Tibial artery (tissue), 4 donors: ENCODE data around the gene GTSF1L.

Experiments used
- DNase-seq, 2 donors: peaks; one replicate each; pipeline ENCODE4 v3.0.0-alpha.2; 2019
- H3K27ac ChIP-seq, 2 donors: fragments of 200-600 bp; sonication (generic) in 1 of 2; 1 replicate in 1 of 2; 2 replicates in 1 of 2; pipeline ENCODE4 v1.5.1; 2018 to 2019; ENCODE audit warnings: mild to moderate bottlenecking in 1 of 2
- H3K27me3 ChIP-seq, 2 donors: fragments of 200-600 bp; sonication (generic) in 1 of 2; one replicate each; pipeline versions ENCODE4 v1.5.1 to v1.6.0; 2016 to 2019
- H3K36me3 ChIP-seq, 3 donors: fragments of 200-600 bp; sonication (generic) in 2 of 3; one replicate each; pipeline ENCODE4 v1.5.1; 2016 to 2019; ENCODE audit warnings: mild to moderate bottlenecking in 2 of 3
- H3K4me1 ChIP-seq, 4 donors: fragments of 200-600 bp; sonication (generic) in 2 of 4; 1 replicate in 3 of 4; 2 replicates in 1 of 4; pipeline ENCODE4 v1.5.1; 2016 to 2019
- H3K4me3 ChIP-seq, 2 donors: fragments of 200-600 bp; sonication (generic) in 1 of 2; 1 replicate in 1 of 2; 2 replicates in 1 of 2; pipeline ENCODE4 v1.5.1; 2018 to 2019; ENCODE audit warnings: mild to moderate bottlenecking in 2 of 2
- H3K9me3 ChIP-seq, 3 donors: fragments of 200-600 bp; sonication (generic) in 1 of 3; one replicate each; pipeline ENCODE4 v1.5.1; 2016 to 2019
- intact Hi-C: fragments of 100-400 bp; cut with DNase I; formaldehyde crosslinking; loops from one replicate; pipeline ENCODE4 v1.15.0; 2023; ENCODE audit warnings: low total_unique reads
- TF ChIP-seq, protein P1 (sequence below), 2 experiments: fragments of 200-600 bp in 1 of 2; fragments of 450-650 bp in 1 of 2; IDR thresholded peaks; one replicate each; pipeline ENCODE4 v1.5.1; 2017 to 2019; ENCODE audit warnings: antibody characterized with exemption in 2 of 2, mild to moderate bottlenecking in 1 of 2, moderate library complexity in 1 of 2

The GTSF1L gene

DNA sequence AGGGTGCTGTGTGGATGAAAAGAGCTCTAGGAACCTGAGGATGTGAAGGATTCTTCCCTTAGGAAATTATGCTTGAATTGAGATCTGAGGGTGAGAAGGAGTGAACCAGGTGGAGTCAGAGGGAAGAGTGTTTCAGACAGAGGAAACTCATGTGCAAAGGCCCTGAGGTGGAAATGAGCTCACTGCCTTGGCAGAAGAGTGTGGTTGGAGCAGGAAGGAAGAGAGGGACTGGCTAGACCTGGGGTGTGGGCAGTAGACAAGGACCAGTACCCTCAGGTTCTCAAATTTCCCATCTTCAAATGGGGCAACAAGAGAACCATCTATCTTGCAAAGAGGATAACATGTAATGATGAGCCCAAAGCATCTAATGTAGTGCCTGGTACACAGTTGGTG, 24.0 kb upstream of the GTSF1L start:
- TF ChIP-seq, protein P1, sequence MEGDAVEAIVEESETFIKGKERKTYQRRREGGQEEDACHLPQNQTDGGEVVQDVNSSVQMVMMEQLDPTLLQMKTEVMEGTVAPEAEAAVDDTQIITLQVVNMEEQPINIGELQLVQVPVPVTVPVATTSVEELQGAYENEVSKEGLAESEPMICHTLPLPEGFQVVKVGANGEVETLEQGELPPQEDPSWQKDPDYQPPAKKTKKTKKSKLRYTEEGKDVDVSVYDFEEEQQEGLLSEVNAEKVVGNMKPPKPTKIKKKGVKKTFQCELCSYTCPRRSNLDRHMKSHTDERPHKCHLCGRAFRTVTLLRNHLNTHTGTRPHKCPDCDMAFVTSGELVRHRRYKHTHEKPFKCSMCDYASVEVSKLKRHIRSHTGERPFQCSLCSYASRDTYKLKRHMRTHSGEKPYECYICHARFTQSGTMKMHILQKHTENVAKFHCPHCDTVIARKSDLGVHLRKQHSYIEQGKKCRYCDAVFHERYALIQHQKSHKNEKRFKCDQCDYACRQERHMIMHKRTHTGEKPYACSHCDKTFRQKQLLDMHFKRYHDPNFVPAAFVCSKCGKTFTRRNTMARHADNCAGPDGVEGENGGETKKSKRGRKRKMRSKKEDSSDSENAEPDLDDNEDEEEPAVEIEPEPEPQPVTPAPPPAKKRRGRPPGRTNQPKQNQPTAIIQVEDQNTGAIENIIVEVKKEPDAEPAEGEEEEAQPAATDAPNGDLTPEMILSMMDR (IDR thresholded peaks at IDR 0.05), result no peak
- Histone ChIP-seq H3K27ac (no peak overlapping the region), H3K9me3 (no peaks in the 10 kb centered on the region), H3K4me1 (peaks cover 0 to 5% (median 0%) of the 10 kb centered on the region in 4 donors), H3K27me3 (peaks cover 0 to 36% of the 10 kb centered on the region in 2 donors), H3K36me3 (no peaks in the 10 kb centered on the region), H3K4me3 (no peak overlapping the region)
- intact Hi-C loops, result loop anchor here (1.0 kb wide), 1 partner anchor 331 kb away; no protein-coding TSS in a partner anchor
- no peak for DNase-seq

DNA sequence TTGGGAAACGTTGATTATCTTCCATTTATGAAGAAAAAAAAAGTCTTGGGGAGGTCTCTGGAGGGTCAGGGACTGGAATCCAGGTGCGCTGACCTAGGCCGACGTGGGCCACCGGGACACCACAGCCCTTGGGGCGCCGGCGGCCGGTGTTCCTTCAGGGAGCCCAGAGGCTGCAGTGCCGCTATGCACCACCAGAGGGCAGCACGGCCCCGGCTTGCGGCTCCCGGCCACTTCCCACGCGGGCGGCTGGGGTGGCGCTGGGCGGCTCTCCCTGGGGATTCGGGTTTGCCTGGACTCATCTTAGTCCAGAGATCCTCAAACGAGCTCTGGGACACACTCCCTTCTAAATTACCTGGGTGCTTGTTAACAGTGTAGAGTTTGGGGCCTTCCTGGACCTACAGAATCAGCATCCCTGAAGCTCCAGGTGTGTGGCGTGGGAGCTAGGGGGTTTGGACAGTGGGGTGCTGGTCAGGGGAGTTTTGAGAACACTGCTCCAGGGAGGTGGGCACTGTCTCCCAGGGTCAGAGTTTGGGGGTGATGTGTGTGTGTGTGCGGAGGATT, 23.0 kb upstream of the GTSF1L start:
- Histone ChIP-seq H3K4me3 (no peak overlapping the region), H3K36me3 (no peaks in the 10 kb centered on the region), H3K27ac (no peak overlapping the region), H3K9me3 (no peaks in the 10 kb centered on the region), H3K27me3 (peaks cover 0 to 41% of the 10 kb centered on the region in 2 donors), H3K4me1 (peaks cover 0 to 5% (median 0%) of the 10 kb centered on the region in 4 donors)
- TF ChIP-seq, protein P1 (IDR thresholded peaks at IDR 0.05), result peak; percentile 90 to 98
- intact Hi-C loops, result loop anchor here (1.0 kb wide), 1 partner anchor 331 kb away; no protein-coding TSS in a partner anchor
- peak; percentile 51 to 73 for DNase-seq

DNA sequence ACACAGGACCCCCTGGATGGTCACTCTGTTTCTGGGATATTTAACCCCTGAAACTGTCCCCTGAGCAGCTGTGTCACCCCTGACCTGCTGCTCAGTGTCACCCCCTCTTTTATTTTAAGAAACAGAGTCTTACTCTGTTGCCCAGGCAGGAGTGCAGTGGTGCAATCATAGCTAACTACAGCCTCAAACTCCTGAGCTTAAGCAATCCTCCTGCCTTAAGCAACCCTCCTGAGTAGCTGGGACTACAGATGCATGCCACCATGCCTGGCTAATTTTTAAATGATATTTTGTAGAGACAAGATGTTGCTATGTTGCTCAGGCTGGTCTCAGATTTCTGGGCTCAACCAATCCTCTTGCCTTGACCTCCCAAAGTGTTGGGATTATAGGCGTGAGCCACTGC, 21.5 kb upstream of the GTSF1L start:
- no peak overlapping the region for H3K4me3 ChIP-seq
- peaks cover 0 to 57% of the 10 kb centered on the region in 2 donors for H3K27me3 ChIP-seq
- TF ChIP-seq, protein P1 (IDR thresholded peaks at IDR 0.05), result no peak
- H3K27ac ChIP-seq, result no peak overlapping the region
- no peaks in the 10 kb centered on the region for H3K36me3 ChIP-seq
- H3K4me1 ChIP-seq, result peaks cover 0 to 5% (median 0%) of the 10 kb centered on the region in 4 donors
- DNase-seq, result no peak
- intact Hi-C loops, result no loop called here
- no peaks in the 10 kb centered on the region for H3K9me3 ChIP-seq

DNA sequence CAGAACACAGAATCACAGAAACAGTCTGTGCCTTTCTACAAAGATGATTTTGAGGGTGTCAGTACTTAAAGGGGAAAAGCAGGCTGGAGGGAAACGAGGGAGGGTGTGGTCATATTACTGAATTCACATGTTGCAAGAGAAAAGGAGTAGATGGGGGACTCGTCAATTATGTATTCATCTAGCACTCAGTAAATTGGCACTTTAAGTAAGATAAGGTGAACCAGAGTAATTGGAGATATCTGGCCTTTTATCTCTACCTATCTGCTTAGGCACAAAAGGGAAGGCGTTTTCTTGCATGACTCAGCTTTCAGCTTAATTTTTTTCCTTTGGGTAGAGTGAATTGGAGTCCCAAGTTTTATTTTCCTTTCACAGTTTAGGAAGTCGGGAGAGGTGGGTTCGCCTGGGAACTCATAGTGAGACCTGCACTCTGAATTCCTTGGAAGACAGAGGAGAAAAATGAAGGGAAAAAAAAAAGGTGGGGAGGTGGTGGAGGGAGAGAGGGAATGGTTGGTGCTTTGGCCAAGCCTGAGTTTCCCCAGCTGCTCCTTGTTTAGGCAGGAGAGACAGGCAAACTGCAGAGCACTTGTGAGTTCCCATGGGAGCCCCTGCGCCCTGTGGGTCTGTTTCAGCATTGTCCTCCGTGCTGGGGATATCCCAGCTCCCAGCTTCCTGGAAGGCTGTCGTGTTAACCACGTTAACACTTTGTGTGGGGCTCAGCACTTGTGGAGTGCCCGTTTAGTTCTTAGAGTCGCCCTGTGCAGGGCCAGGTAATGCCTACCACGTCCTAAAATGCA, 19.7 kb upstream of the GTSF1L start:
- DNase-seq, result no peak
- H3K27me3 ChIP-seq, result peaks cover 0 to 62% of the 10 kb centered on the region in 2 donors
- TF ChIP-seq, protein P1 (IDR thresholded peaks at IDR 0.05), result no peak
- intact Hi-C loops, result no loop called here
- no peak overlapping the region for H3K4me3 ChIP-seq
- H3K4me1 ChIP-seq, result peaks cover 0 to 5% (median 0%) of the 10 kb centered on the region in 4 donors
- no peak overlapping the region for H3K27ac ChIP-seq
- no peaks in the 10 kb centered on the region for H3K9me3 ChIP-seq
- no peaks in the 10 kb centered on the region for H3K36me3 ChIP-seq

DNA sequence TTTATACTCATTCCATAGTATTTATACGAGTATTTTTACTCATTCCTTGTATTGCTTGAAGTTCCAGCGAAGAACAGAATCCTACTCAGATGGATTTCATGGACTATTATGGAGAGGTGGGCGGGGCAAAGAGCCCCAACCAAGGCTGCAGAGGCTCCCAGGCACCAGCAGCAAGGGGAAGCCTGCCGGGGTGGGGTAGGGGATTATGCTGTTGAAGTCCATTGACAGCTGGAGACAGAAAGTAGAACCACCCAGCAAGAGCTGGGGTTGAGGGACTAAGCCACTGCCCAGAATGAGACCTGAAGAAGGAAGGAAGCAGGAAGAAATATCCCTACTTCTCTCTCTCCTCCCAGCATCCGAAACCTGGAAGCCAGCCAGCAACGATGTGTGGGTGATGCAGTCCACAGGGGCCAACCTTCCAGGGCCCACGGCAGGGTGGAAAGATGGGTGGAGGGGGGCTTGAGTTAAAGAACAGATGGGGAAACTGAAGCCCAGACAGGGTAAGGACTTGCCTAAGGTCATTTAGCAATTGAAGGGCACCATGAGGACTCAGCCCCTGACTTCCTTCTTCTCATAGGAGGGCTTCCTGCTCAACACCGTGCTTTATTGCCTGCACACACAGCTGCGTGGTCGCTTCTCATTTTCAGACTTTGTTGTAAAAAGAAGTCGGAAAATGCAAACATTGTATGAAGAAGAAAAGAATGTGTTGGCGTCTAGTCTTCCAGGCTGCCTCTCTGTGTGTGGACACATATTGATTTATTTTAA, 18.3 kb upstream of the GTSF1L start:
- H3K27me3 ChIP-seq, result peaks cover 0 to 54% of the 10 kb centered on the region in 2 donors

More for the DNA sequence above, 18.3 kb upstream of the GTSF1L start:
- no peak overlapping the region for H3K27ac ChIP-seq
- H3K9me3 ChIP-seq, result no peaks in the 10 kb centered on the region
- DNase-seq, result no peak
- intact Hi-C loops, result no loop called here
- no peak overlapping the region for H3K4me3 ChIP-seq
- H3K4me1 ChIP-seq, result peaks cover 0 to 5% (median 0%) of the 10 kb centered on the region in 4 donors
- no peaks in the 10 kb centered on the region for H3K36me3 ChIP-seq
- TF ChIP-seq, protein P1 (IDR thresholded peaks at IDR 0.05), result no peak
